ENCODE data around the gene PAOX. TPM values are rescaled to one million over a fixed set of nuclear protein-coding genes. Genes with fewer than 3 reads are reported as not detected.
A peak's percentile ranks its signal among the peaks of the same experiment; 100 is the strongest.
"Not testable (repeated sequence)": the region's sequence is repeated elsewhere in the genome, so short reads cannot be mapped to it uniquely, and the experiment has no call there.

Gene PAOX
- total and polyA plus RNA-seq, 5 donors from 2014 or later = 6.7 to 14.3 (median 10.2) TPM

- no peak overlapping the region for H3K4me3 ChIP-seq (ENCODE audit: low read depth, low read length)
- Mint-ChIP-seq H3K27me3 (no peaks in the 10 kb centered on the region), H3K4me3 (no peak overlapping the region), H3K27ac (no peak overlapping the region), H3K9me3 (peaks cover 0 to 35% (median 11%) of the 10 kb centered on the region in 7 donors), H3K36me3 (peaks cover 72% of the 10 kb centered on the region), H3K4me1 (peaks cover 16 to 27% (median 20%) of the 10 kb centered on the region in 4 donors)
- no peaks in the 10 kb centered on the region for H3K27me3 ChIP-seq (ENCODE audit: control insufficient read depth, insufficient read depth, low read length)
- no peak for ATAC-seq (ENCODE audit: low read depth in 2 of 2)
- no peak for DNase-seq
- peaks cover 20 to 24% of the 10 kb centered on the region in 2 experiments for H3K9me3 ChIP-seq (ENCODE audit: control insufficient read depth in 2 of 2, low read length in 2 of 2)
- H3K36me3 ChIP-seq (ENCODE audit: control insufficient read depth, insufficient read depth, low read length) = peaks cover 62% of the 10 kb centered on the region
- H3K27ac ChIP-seq (ENCODE audit: insufficient read depth, low read length, poor library complexity, severe bottlenecking) = no peak overlapping the region
- no peaks in the 10 kb centered on the region for H3K4me1 ChIP-seq (ENCODE audit: control insufficient read depth, insufficient read depth, low read length, poor library complexity, severe bottlenecking)
Measured at GRCh38 chr10:133412381-133412711, 33.3 kb downstream of the PAOX start.

- not testable (repeated sequence) for ATAC-seq (ENCODE audit: low read depth in 2 of 2)
- peaks cover 0 to 35% (median 11%) of the 10 kb centered on the region in 7 donors for H3K9me3 Mint-ChIP-seq
Measured at GRCh38 chr10:133414401-133414800, 35.3 kb downstream of the PAOX start.

GRCh38 chr10:133415752-133416151 lies 36.7 kb downstream of the PAOX start:
- DNase-seq (no peak), ATAC-seq (ENCODE audit: low read depth in 2 of 2) (no peak)
- peaks cover 53% of the 10 kb centered on the region for H3K36me3 Mint-ChIP-seq
- H3K4me3 ChIP-seq (ENCODE audit: low read depth, low read length) = no peak overlapping the region
- no peak overlapping the region for H3K4me3 Mint-ChIP-seq
- H3K27ac ChIP-seq (ENCODE audit: insufficient read depth, low read length, poor library complexity, severe bottlenecking) = no peak overlapping the region
- H3K36me3 ChIP-seq (ENCODE audit: control insufficient read depth, insufficient read depth, low read length) = peaks cover 32% of the 10 kb centered on the region
- H3K4me1 ChIP-seq (ENCODE audit: control insufficient read depth, insufficient read depth, low read length, poor library complexity, severe bottlenecking) = no peaks in the 10 kb centered on the region
- peaks cover 0 to 29% (median 11%) of the 10 kb centered on the region in 7 donors for H3K9me3 Mint-ChIP-seq
- peaks cover 20 to 22% of the 10 kb centered on the region in 2 experiments for H3K9me3 ChIP-seq (ENCODE audit: control insufficient read depth in 2 of 2, low read length in 2 of 2)
- no peaks in the 10 kb centered on the region for H3K27me3 ChIP-seq (ENCODE audit: control insufficient read depth, insufficient read depth, low read length)
- no peak overlapping the region for H3K27ac Mint-ChIP-seq
- no peaks in the 10 kb centered on the region for H3K27me3 Mint-ChIP-seq
- H3K4me1 Mint-ChIP-seq = peaks cover 0 to 5% (median 5%) of the 10 kb centered on the region in 4 donors

More at GRCh38 chr10:133414401-133414800, 35.3 kb downstream of the PAOX start:
- Mint-ChIP-seq H3K36me3 (peaks cover 63% of the 10 kb centered on the region), H3K4me1 (peaks cover 6 to 11% (median 10%) of the 10 kb centered on the region in 4 donors)
- not testable (repeated sequence) for H3K4me3 Mint-ChIP-seq; DNase-seq; H3K4me1 ChIP-seq (ENCODE audit: control insufficient read depth, insufficient read depth, low read length, poor library complexity, severe bottlenecking); H3K27me3 ChIP-seq (ENCODE audit: control insufficient read depth, insufficient read depth, low read length); H3K4me3 ChIP-seq (ENCODE audit: low read depth, low read length); H3K27ac ChIP-seq (ENCODE audit: insufficient read depth, low read length, poor library complexity, severe bottlenecking); H3K27ac Mint-ChIP-seq; H3K27me3 Mint-ChIP-seq
- Histone ChIP-seq H3K36me3 (ENCODE audit: control insufficient read depth, insufficient read depth, low read length) (peaks cover 46% of the 10 kb centered on the region), H3K9me3 (ENCODE audit: control insufficient read depth in 2 of 2, low read length in 2 of 2) (peaks cover 20 to 24% of the 10 kb centered on the region in 2 experiments)

- no peak overlapping the region for H3K27ac Mint-ChIP-seq
- peaks cover 6% of the 10 kb centered on the region for H3K27me3 Mint-ChIP-seq
- Histone ChIP-seq H3K27me3 (ENCODE audit: control insufficient read depth, insufficient read depth, low read length) (no peaks in the 10 kb centered on the region), H3K27ac (ENCODE audit: insufficient read depth, low read length, poor library complexity, severe bottlenecking) (no peak overlapping the region), H3K36me3 (ENCODE audit: control insufficient read depth, insufficient read depth, low read length) (peaks cover 8% of the 10 kb centered on the region), H3K4me3 (ENCODE audit: low read depth, low read length) (no peak overlapping the region), H3K9me3 (ENCODE audit: control insufficient read depth in 2 of 2, low read length in 2 of 2) (no peaks in the 10 kb centered on the region), H3K4me1 (ENCODE audit: control insufficient read depth, insufficient read depth, low read length, poor library complexity, severe bottlenecking) (no peaks in the 10 kb centered on the region)
- DNase-seq = no peak
- peaks cover 0 to 4% (median 2%) of the 10 kb centered on the region in 4 donors for H3K4me1 Mint-ChIP-seq
- ATAC-seq (ENCODE audit: low read depth in 2 of 2) = no peak
- H3K4me3 Mint-ChIP-seq = no peak overlapping the region
- peaks cover 27% of the 10 kb centered on the region for H3K36me3 Mint-ChIP-seq
- H3K9me3 Mint-ChIP-seq = peaks cover 0 to 7% (median 1%) of the 10 kb centered on the region in 7 donors
Measured at GRCh38 chr10:133418289-133418993, 39.4 kb downstream of the PAOX start.

GRCh38 chr10:133419211-133419950 lies 40.3 kb downstream of the PAOX start:
- Histone ChIP-seq H3K27ac (ENCODE audit: insufficient read depth, low read length, poor library complexity, severe bottlenecking) (no peak overlapping the region), H3K27me3 (ENCODE audit: control insufficient read depth, insufficient read depth, low read length) (no peaks in the 10 kb centered on the region), H3K4me3 (ENCODE audit: low read depth, low read length) (no peak overlapping the region), H3K36me3 (ENCODE audit: control insufficient read depth, insufficient read depth, low read length) (peaks cover 5% of the 10 kb centered on the region), H3K4me1 (ENCODE audit: control insufficient read depth, insufficient read depth, low read length, poor library complexity, severe bottlenecking) (no peaks in the 10 kb centered on the region), H3K9me3 (ENCODE audit: control insufficient read depth in 2 of 2, low read length in 2 of 2) (no peaks in the 10 kb centered on the region)
- peak overlapping the region in 2 of 4 donors; percentile 23 to 60 for H3K4me3 Mint-ChIP-seq
- peaks cover 0 to 5% (median 0%) of the 10 kb centered on the region in 7 donors for H3K9me3 Mint-ChIP-seq
- peaks cover 6% of the 10 kb centered on the region for H3K27me3 Mint-ChIP-seq
- H3K27ac Mint-ChIP-seq = no peak overlapping the region
- H3K36me3 Mint-ChIP-seq = peaks cover 25% of the 10 kb centered on the region
- peaks cover 0 to 7% (median 2%) of the 10 kb centered on the region in 4 donors for H3K4me1 Mint-ChIP-seq
- ATAC-seq (ENCODE audit: low read depth in 2 of 2) (no peak), DNase-seq (no peak)

- Mint-ChIP-seq H3K4me1 (peaks cover 0 to 7% (median 2%) of the 10 kb centered on the region in 4 donors), H3K27me3 (peaks cover 6% of the 10 kb centered on the region), H3K9me3 (peaks cover 0 to 5% (median 0%) of the 10 kb centered on the region in 7 donors), H3K36me3 (peaks cover 22% of the 10 kb centered on the region), H3K4me3 (no peak overlapping the region), H3K27ac (no peak overlapping the region)
- no peak overlapping the region for H3K4me3 ChIP-seq (ENCODE audit: low read depth, low read length)
- no peaks in the 10 kb centered on the region for H3K4me1 ChIP-seq (ENCODE audit: control insufficient read depth, insufficient read depth, low read length, poor library complexity, severe bottlenecking)
- DNase-seq (no peak), ATAC-seq (ENCODE audit: low read depth in 2 of 2) (no peak)
- H3K9me3 ChIP-seq (ENCODE audit: control insufficient read depth in 2 of 2, low read length in 2 of 2) = no peaks in the 10 kb centered on the region
- peaks cover 5% of the 10 kb centered on the region for H3K36me3 ChIP-seq (ENCODE audit: control insufficient read depth, insufficient read depth, low read length)
- H3K27ac ChIP-seq (ENCODE audit: insufficient read depth, low read length, poor library complexity, severe bottlenecking) = no peak overlapping the region
- H3K27me3 ChIP-seq (ENCODE audit: control insufficient read depth, insufficient read depth, low read length) = no peaks in the 10 kb centered on the region
Measured at GRCh38 chr10:133420028-133420427, 41.0 kb downstream of the PAOX start.

- peaks cover 0 to under 1% (median 0%) of the 10 kb centered on the region in 7 donors for H3K9me3 Mint-ChIP-seq
- peaks cover 17% of the 10 kb centered on the region for H3K36me3 Mint-ChIP-seq
- no peaks in the 10 kb centered on the region for H3K4me1 ChIP-seq (ENCODE audit: control insufficient read depth, insufficient read depth, low read length, poor library complexity, severe bottlenecking)
- no peak for DNase-seq
- no peaks in the 10 kb centered on the region for H3K27me3 ChIP-seq (ENCODE audit: control insufficient read depth, insufficient read depth, low read length)
- H3K36me3 ChIP-seq (ENCODE audit: control insufficient read depth, insufficient read depth, low read length) = peaks cover 2% of the 10 kb centered on the region
- no peak overlapping the region for H3K27ac Mint-ChIP-seq
- peaks cover 6% of the 10 kb centered on the region for H3K27me3 Mint-ChIP-seq
- peaks cover 0 to 7% (median under 1%) of the 10 kb centered on the region in 4 donors for H3K4me1 Mint-ChIP-seq
- peak overlapping the region in 1 of 4 donors; percentile 54 for H3K4me3 Mint-ChIP-seq
- no peak overlapping the region for H3K4me3 ChIP-seq (ENCODE audit: low read depth, low read length)
- ATAC-seq (ENCODE audit: low read depth in 2 of 2) = no peak
- no peaks in the 10 kb centered on the region for H3K9me3 ChIP-seq (ENCODE audit: control insufficient read depth in 2 of 2, low read length in 2 of 2)
- no peak overlapping the region for H3K27ac ChIP-seq (ENCODE audit: insufficient read depth, low read length, poor library complexity, severe bottlenecking)
Measured at GRCh38 chr10:133420579-133420978, 41.5 kb downstream of the PAOX start.

Data from CD4-positive, CD25-positive, alpha-beta regulatory T cell (primary cell).